HL-60 (cell line): ENCODE measurements around the gene IMPDH1.

ENCODE experiments used
- DNase-seq, 2 experiments: peaks; one replicate each; pipeline ENCODE4 v3.0.0-alpha.2; 2010 to 2020; ENCODE audit warnings: low read depth in 1 of 2, low spot score in 1 of 2
- H3K27ac ChIP-seq: fragments of 250-450 bp; sonication (Bioruptor Pico); replicated peaks from 2 replicates; pipeline ENCODE4 v1.5.1; 2020; ENCODE audit warnings: mild to moderate bottlenecking, moderate library complexity
- H3K27me3 ChIP-seq: fragments of 250-450 bp; sonication (Bioruptor Pico); 2 replicates; pipeline ENCODE4 v1.5.1; 2021; ENCODE audit warnings: mild to moderate bottlenecking, moderate library complexity; ENCODE audit not compliant: insufficient read depth, poor library complexity, severe bottlenecking
- H3K4me3 ChIP-seq: replicated peaks from 2 replicates; pipeline ENCODE4 v1.5.1; 2011; ENCODE audit warnings: mild to moderate bottlenecking, control low read depth, low read length; ENCODE audit not compliant: insufficient read depth
- CTCF ChIP-seq: IDR thresholded peaks from one replicate; pipeline ENCODE4 v1.5.1; 2011; ENCODE audit warnings: low read length, control low read depth, inconsistent platforms; ENCODE audit not compliant: insufficient read depth
- GABPA ChIP-seq: IDR thresholded peaks from 2 replicates; pipeline ENCODE4 v1.6.1; 2012; ENCODE audit warnings: low read depth
- POLR2AphosphoS5 ChIP-seq: IDR thresholded peaks from 2 replicates; pipeline ENCODE4 v1.6.1; 2012; ENCODE audit warnings: low read depth
- REST ChIP-seq: IDR thresholded peaks from 2 replicates; pipeline ENCODE4 v1.6.1; 2012; ENCODE audit warnings: low read depth; ENCODE audit not compliant: insufficient replicate concordance
- SPI1 ChIP-seq: IDR thresholded peaks from 2 replicates; pipeline ENCODE4 v1.6.1; 2012; ENCODE audit warnings: low read depth, mild to moderate bottlenecking, borderline replicate concordance

The IMPDH1 gene

GRCh38 chr7:128361411-128362379 is 48.1 kb downstream of the IMPDH1 start, which contains the start of gene PRRT4:
TSS of gene PRRT4 (minus strand) at chr7:128361690.
- peak; percentile 78 for TF ChIP-seq POLR2AphosphoS5
- TF ChIP-seq CTCF, result no peak
- TF ChIP-seq REST, result peak; percentile 58
- H3K4me3 ChIP-seq, result peak within 1 kb of the TSS; percentile 63
- H3K27me3 ChIP-seq, result no peaks in the 10 kb centered on the region
- peak; percentile 85 to 91 for DNase-seq
- H3K27ac ChIP-seq, result peak within 1 kb of the TSS; percentile 92

GRCh38 chr7:128360359-128360678 is 49.5 kb downstream of the IMPDH1 start:
- Histone ChIP-seq H3K27me3 (no peaks in the 10 kb centered on the region), H3K27ac (peak overlapping the region; percentile 92), H3K4me3 (peak overlapping the region; percentile 63)
- DNase-seq, result no peak
- TF ChIP-seq SPI1 (no peak), POLR2AphosphoS5 (no peak), CTCF (no peak), GABPA (no peak), REST (no peak)

GRCh38 chr7:128359939-128360338 is 49.8 kb downstream of the IMPDH1 start:
- no peak for TF ChIP-seq SPI1
- no peak for TF ChIP-seq REST
- TF ChIP-seq GABPA, result no peak
- no peak for TF ChIP-seq CTCF
- no peak for TF ChIP-seq POLR2AphosphoS5
- DNase-seq, result no peak
- Histone ChIP-seq H3K4me3 (peak overlapping the region; percentile 63), H3K27me3 (no peaks in the 10 kb centered on the region), H3K27ac (peak overlapping the region; percentile 92)
